GM18867 (cell line): Measurements from ENCODE around the gene SORCS3.

Experiments used
- ATAC-seq: cut with Tn5 transposase; IDR thresholded peaks from one replicate; pipeline ENCODE4 v1.9.1; 2021; ENCODE audit warnings: mild to moderate bottlenecking, moderate library complexity; ENCODE audit not compliant: unreplicated experiment

Gene SORCS3

GRCh38 chr10:104908581-104908980 lies 267.5 kb downstream of the SORCS3 start:
- ATAC-seq, result no peak

DNA sequence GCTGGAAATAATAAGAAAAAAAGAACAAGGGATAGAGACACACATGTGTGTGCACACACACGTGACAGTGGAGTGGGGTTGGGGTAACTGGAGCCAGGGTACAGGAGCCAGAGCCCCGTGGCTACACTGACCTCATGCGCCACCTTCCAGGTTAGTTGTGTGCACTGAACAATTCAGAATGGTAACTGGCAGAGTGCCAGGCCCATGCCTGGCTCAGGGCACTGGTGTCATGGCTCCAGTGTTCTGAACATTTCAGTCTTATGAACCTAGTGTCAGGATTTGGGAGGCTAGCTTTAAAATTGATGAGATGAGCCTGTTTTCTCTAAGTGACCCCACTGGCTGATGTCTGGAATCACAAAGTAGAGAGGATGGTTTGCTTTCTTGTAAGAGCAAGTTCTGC lies 269.6 kb downstream of the SORCS3 start:
- ATAC-seq, result no peak

DNA sequence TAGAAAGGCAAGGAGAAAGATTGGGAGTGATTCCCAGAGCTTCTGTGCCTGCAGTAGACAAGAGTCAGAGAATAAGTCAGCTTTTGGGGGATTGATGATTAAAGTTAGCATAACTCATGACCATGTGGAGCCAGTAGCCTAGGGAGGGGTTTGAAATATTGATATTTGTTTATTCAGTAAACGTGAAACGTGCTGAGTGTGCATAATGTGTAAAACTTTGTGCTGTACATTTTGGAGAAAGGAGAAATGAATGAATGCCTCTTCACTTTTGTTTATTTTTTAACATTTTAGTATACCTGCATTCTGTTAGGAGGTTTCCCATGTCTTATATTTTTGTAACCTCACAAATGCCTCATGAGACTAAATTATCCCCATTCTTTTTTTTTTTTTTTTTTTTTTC lies 272.3 kb downstream of the SORCS3 start:
- ATAC-seq, result no peak

DNA sequence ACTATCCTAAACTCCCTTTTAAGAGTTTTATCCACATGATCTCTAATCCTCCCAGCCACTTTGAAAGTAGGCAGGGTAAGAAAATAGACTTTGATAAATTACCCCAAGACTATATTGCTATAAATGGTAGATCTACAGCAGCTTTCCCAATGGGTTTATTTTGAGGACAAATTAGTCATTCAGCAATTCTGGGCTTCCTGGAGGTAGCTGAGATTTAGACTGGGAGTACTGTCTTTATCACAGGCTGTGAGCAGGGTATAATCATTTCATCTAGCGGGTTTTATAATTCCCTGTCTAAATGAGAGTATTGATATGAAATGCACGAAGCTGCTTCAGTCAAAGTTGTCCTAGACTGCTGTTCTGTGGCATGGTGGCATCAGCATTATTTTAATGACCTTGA lies 279.4 kb downstream of the SORCS3 start:
- no peak for ATAC-seq

- no peak for ATAC-seq
These were observed 280.7 kb downstream of the SORCS3 start for GRCh38 chr10:104921763-104922162.

DNA sequence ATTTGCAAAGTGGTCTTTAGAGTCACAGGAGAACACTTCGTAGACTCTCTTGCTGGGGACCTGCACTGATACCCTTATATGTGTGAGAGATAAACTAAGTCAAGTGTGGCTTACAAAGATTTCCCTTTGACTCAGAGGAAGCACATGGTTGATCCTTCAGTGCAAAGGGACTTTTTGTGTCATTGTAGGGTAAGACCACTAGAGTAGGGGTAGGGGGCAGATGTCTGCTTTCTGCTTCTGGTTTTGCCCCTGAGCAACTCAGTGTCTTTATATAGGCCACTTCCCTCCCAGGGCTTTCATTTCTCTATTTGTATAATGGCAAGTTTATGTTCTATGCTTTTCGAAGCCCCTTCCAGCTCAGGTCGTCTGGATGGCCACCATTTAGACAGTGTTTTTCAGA lies 281.7 kb downstream of the SORCS3 start:
- ATAC-seq, result peak; percentile 74

DNA sequence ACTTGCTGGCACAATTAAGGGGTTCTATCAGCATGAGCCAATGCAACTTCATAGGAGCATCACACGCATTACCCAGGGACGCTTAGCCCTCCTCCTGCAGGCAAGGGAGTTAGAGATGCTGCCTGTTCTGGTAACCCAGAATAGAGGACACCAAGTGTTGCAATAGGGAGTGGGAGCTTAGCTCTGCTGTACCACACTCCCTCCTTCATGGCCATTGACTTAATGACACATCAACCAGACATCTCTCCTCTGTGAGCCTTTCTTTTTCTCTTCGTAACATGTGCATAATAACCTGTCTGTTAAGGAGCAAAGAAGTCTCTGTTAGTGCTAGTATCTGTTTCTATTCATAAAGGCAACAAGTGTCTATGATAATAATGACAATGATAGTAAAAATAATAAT lies 282.4 kb downstream of the SORCS3 start:
- ATAC-seq, result no peak

GRCh38 chr10:104924101-104924795 lies 283.2 kb downstream of the SORCS3 start:
- ATAC-seq, result no peak

DNA sequence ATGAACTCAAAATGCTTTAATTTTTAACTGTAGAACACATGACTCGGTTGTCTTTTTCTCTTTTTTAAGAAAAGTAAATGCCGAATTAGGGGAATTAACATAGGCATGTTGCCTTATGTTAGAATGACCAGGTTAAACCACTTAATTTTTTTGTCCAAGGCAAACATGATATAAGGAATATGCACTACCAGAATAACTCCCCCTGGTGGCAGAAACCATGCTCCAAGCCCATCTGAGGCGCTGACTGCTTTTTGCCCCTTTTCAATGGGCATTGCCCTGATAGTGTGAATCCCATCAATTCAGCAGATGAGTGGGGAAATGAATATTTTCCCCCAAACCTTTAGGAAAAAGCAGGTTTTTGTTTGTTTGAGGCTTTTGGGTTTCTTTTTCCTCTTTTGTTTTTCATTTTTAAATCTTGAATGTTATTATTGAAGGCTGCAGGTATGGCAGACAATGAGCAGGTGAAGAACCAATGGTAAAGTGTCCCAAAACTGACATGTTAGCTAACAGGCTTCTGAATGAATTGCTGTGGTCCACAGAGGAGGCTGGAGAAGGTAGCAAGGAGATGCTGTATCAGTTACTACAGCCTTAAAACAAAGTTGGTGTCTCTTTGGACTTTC lies 284.3 kb downstream of the SORCS3 start:
- peak; percentile 59 for ATAC-seq

DNA sequence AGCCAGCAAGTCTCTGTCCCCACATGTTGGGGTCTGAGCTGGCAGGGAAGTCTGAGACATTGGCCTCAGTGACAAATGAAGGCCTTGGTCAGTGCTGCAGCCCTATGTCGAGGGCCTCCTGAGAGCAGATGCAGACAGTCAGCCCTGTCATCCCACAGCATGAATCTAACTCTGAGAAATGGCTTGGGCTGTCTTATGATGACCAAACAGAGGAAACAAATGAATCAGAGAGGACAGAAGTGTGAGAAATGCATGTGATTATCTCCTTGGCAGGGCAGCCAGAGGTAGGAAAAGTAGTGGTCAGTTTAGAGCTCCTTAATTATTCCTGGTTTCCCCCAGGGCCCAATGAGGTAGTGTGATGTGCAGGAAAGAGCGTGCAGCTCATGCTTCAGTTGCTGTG lies 287.6 kb downstream of the SORCS3 start:
- no peak for ATAC-seq

GRCh38 chr10:104931612-104932134 lies 290.6 kb downstream of the SORCS3 start:
- no peak for ATAC-seq

DNA sequence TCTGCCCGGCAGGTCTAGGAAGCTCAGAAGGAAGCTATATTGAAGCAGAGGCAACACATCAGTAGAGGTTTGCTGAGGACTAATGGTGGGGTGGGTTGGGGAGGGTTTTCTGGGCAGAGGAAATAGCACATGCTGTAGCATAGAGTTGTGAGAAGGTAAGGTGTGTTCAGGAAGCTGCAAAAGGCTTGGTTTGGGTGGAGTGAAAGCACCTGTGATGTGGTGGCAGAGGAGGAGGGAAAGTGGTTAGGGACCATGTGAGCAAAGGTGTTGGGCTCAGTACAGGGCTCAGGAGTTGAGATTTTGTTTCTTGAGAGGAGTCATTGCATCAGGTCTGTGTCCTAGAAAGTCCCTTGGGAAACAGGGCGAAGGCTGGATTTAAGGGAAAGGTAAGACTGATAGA lies 294.6 kb downstream of the SORCS3 start:
- no peak for ATAC-seq

GRCh38 chr10:104937567-104937966 lies 296.5 kb downstream of the SORCS3 start:
- ATAC-seq, result no peak

DNA sequence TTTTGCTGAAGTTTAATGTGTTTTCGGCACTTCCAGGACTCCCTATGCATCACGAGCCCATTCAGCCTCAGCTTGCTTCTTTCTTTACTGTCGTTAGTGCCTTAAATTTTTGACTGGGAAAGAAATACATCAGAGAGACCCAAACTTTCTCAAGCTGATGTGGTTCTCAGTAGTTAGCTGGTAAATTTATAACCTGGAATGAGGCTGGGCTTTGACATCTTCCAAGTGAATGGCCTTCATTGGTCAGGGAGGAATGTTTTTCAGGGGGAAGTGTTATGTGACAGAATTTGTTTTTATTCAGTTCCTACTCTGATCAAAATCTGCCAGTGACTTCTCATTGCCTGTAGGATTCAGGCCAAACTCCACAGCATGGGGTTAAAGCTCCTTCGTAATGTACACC lies 296.9 kb downstream of the SORCS3 start:
- ATAC-seq, result no peak

- no peak for ATAC-seq
These were observed 300.6 kb downstream of the SORCS3 start for GRCh38 chr10:104941662-104942061.

DNA sequence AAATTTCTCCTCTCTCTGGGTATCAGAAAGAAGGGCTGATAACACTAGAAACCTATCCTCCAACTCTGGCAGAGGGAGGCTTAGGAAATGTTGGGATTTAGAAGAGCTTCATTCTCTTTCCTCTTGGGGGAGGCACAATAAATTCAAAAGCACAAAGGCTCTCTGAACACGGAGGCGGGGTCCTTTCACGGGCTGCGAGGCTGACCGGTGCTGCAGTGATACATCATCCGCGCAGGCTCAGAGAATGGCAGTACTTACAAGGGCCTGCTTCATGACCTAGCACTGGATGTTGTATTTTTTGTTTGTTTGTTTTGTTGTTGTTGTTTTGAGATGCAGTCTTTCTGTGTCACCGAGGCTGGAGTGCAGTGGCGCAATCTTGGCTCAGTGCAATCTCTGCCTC lies 306.2 kb downstream of the SORCS3 start:
- ATAC-seq, result no peak

GRCh38 chr10:104957178-104957841 lies 316.2 kb downstream of the SORCS3 start:
- no peak for ATAC-seq

- ATAC-seq, result no peak
These were observed 325.6 kb downstream of the SORCS3 start for GRCh38 chr10:104966563-104967297.

- no peak for ATAC-seq
These were observed 339.3 kb downstream of the SORCS3 start for GRCh38 chr10:104980368-104980767.

- no peak for ATAC-seq
These were observed 340.9 kb downstream of the SORCS3 start for GRCh38 chr10:104981995-104982394.

DNA sequence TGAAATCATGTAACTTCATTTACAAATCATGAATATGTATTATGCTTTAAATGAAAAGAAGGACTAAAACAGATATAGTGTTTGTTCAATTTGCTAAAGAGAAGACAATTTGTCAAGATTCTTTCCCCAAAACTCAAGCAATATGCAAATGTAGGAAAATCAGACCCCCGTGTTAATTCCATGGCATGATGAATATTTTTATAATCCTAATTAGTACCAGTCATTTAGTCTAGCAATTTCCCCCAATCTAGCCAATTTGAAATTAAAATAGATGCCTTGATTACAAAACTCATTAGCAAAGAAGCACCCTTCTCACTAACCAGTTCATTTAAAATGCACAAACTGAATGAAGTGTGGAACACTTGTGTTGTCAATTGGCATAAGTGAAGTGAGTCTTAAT lies 347.6 kb downstream of the SORCS3 start:
- ATAC-seq, result no peak
